ENCODE data around the gene NEDD1. TPM values are rescaled to one million over a fixed set of nuclear protein-coding genes. Genes with fewer than 3 reads are reported as not detected.

Gene NEDD1
- 34.7 and 51.2 TPM in 2 replicates for total RNA-seq

GRCh38 chr12:96906849-96907670 is at the start of gene NEDD1:
NEDD1 (plus strand) TSS chr12:96907257; CDS start chr12:96909760, 2,503 bp downstream.
- DNase-seq, result peak; percentile 83

- no peak for DNase-seq
Observed at GRCh38 chr12:96858162-96858561, 48.9 kb upstream of the NEDD1 start.

- DNase-seq, result no peak
Observed at GRCh38 chr12:96861656-96862055, 45.4 kb upstream of the NEDD1 start.

- no peak for DNase-seq
Observed at GRCh38 chr12:96862326-96862725, 44.7 kb upstream of the NEDD1 start.

- no peak for DNase-seq
Observed at GRCh38 chr12:96864335-96864734, 42.7 kb upstream of the NEDD1 start.

GRCh38 chr12:96866801-96867590 is 40.1 kb upstream of the NEDD1 start:
- DNase-seq, result no peak

GRCh38 chr12:96870946-96871345 is 36.1 kb upstream of the NEDD1 start:
- DNase-seq, result no peak

- no peak for DNase-seq
Observed at GRCh38 chr12:96872961-96873360, 34.1 kb upstream of the NEDD1 start.

GRCh38 chr12:96874211-96874610 is 32.8 kb upstream of the NEDD1 start:
- no peak for DNase-seq

- DNase-seq, result no peak
Observed at GRCh38 chr12:96876966-96877365, 30.1 kb upstream of the NEDD1 start.

- no peak for DNase-seq
Observed at GRCh38 chr12:96878704-96879103, 28.4 kb upstream of the NEDD1 start.

- DNase-seq, result no peak
Observed at GRCh38 chr12:96879301-96879700, 27.8 kb upstream of the NEDD1 start.

GRCh38 chr12:96880220-96880619 is 26.8 kb upstream of the NEDD1 start:
- DNase-seq, result no peak

- DNase-seq, result no peak
Observed at GRCh38 chr12:96881608-96882007, 25.4 kb upstream of the NEDD1 start.

GRCh38 chr12:96882862-96883261 is 24.2 kb upstream of the NEDD1 start:
- peak; percentile 44 for DNase-seq

GRCh38 chr12:96883571-96883970 is 23.5 kb upstream of the NEDD1 start:
- DNase-seq, result no peak

GRCh38 chr12:96886998-96887677 is 19.9 kb upstream of the NEDD1 start:
- peak; percentile 13 for DNase-seq

GRCh38 chr12:96889273-96889933 is 17.7 kb upstream of the NEDD1 start:
- peak; percentile 83 for DNase-seq

GRCh38 chr12:96890331-96890730 is 16.7 kb upstream of the NEDD1 start:
- DNase-seq, result no peak

GRCh38 chr12:96892104-96892503 is 15.0 kb upstream of the NEDD1 start:
- no peak for DNase-seq

GRCh38 chr12:96897421-96897820 is 9.6 kb upstream of the NEDD1 start:
- no peak for DNase-seq

- no peak for DNase-seq
Observed at GRCh38 chr12:96901175-96901574, 5.9 kb upstream of the NEDD1 start.

- peak; percentile 7 for DNase-seq
Observed at GRCh38 chr12:96902076-96902475, 5.0 kb upstream of the NEDD1 start.

All from dermis blood vessel endothelial cell (primary cell).